NT2/D1 (cell line): Measurements from ENCODE around the gene RYR3.

Experiments used
- YY1 ChIP-seq: IDR thresholded peaks from 2 replicates; pipeline ENCODE4 v1.6.1; 2011; ENCODE audit not compliant: insufficient read length, insufficient read depth
- ZNF274 ChIP-seq: IDR thresholded peaks from 2 replicates; pipeline ENCODE4 v1.6.1; 2011; ENCODE audit warnings: mild to moderate bottlenecking, low read depth, low read length

DNA sequence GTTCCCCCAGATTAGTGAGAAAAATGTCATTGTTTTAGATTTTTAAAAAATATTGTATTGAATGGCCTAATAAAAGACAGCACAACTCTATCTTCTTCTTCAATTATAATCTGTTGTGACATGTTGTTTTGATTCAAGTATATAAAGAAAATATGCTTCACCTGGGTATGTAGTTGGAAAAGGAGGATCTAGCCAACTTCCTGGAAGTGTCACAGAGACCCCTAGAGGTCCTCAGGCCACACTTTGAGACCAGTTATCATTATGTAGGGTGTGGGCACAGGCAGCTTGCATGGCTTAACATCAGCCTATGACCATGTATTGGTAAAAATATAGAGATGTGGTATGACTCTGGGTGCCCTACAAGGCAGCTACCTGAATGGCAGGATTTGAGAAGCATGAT, 14.7 kb upstream of the RYR3 start:
- TF ChIP-seq YY1 (no peak), ZNF274 (no peak)
